Measurements from ENCODE around the gene DAPL1.

DNA sequence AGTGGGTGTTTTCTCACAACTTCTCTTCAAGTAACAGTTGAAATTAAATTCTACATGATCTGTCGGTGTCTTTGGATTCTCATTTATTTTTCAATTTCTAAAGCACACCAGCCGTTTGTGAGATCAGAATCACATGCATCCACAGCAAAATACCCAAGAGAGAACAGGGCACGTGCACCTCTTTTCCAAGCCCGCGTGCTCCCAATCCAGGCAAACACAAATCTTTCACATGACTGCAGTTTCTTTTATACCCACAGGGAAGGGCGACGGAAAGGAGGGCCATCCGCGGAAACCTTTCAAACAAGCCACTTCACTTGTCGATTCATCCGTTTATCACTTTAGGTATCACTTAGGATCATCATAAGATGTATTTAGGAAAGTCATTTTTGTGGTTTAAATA is 13.0 kb upstream of the DAPL1 start:
- TF ChIP-seq, protein P1, sequence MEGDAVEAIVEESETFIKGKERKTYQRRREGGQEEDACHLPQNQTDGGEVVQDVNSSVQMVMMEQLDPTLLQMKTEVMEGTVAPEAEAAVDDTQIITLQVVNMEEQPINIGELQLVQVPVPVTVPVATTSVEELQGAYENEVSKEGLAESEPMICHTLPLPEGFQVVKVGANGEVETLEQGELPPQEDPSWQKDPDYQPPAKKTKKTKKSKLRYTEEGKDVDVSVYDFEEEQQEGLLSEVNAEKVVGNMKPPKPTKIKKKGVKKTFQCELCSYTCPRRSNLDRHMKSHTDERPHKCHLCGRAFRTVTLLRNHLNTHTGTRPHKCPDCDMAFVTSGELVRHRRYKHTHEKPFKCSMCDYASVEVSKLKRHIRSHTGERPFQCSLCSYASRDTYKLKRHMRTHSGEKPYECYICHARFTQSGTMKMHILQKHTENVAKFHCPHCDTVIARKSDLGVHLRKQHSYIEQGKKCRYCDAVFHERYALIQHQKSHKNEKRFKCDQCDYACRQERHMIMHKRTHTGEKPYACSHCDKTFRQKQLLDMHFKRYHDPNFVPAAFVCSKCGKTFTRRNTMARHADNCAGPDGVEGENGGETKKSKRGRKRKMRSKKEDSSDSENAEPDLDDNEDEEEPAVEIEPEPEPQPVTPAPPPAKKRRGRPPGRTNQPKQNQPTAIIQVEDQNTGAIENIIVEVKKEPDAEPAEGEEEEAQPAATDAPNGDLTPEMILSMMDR (conservative IDR thresholded peaks at IDR 0.05; ENCODE audit: low read length) = no peak
- TF ChIP-seq EZH2phosphoT487 (IDR thresholded peaks at IDR 0.05; ENCODE audit: borderline replicate concordance, low read depth, low read length) = no peak
